Measurements from ENCODE around the gene S100A13. TPM values are rescaled to one million over a fixed set of nuclear protein-coding genes. Genes with fewer than 3 reads are reported as not detected.

S100A13 gene
- total RNA-seq, 1 experiment from 2014 or later = 111 TPM

DNA sequence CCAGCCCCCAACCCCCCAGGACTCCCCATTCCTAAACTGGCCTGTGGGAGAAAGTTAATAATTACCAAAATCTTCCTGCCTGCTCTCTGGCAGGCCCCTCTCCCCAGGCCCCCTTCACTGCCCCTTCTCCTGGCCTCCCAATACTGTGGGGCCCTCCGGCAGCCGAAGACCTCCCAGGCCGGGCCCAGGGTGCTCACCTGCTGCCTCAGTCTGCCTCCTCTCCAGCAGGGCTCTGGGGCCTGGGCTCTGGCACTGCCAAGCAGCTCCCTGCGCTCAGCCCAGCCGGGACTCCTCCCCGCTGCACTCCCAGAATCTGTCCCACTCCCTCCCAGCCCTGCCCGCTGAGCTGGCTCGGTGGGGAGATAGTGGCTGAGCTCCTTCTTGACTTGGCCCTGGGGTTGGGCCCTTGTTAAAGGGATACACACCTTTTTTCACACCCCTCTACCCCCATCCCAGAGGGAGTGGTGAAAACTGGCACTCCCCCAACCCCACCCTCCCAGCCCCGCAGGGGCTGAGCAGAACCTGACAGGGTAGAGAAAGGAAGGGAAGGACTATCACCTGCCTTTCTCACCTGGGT is 14.5 kb downstream of the S100A13 start, which contains the start of gene S100A16:
Gene S100A16 (minus strand): TSS at position 383 of the 577 bp plus-strand sequence. CDS start 4,986 bp downstream, outside the sequence.
- Histone ChIP-seq H3K4me1 (ENCODE audit: control insufficient read depth, insufficient read depth, low read length) (peaks cover 47% of the 10 kb centered on the region), H3K36me3 (ENCODE audit: control insufficient read depth, insufficient read depth, low read length) (no peaks in the 10 kb centered on the region), H3K4me3 (ENCODE audit: low read depth in 2 of 2, low read length in 2 of 2) (peak within 1 kb of the TSS; percentile 52 to 85), H3K27ac (ENCODE audit: low read length) (peak within 1 kb of the TSS; percentile 87), H3K27me3 (ENCODE audit: control insufficient read depth, insufficient read depth, low read length) (no peaks in the 10 kb centered on the region), H3K9me3 (ENCODE audit: control insufficient read depth, insufficient read depth, low read depth, low read length) (no peaks in the 10 kb centered on the region)
- no peak for DNase-seq (ENCODE audit: low read depth, low spot score)
- peak; percentile 71 for ATAC-seq
- CTCF ChIA-PET = interaction anchor here (0.5 to 1.8 kb wide), 3 partner anchors 22 to 69 kb away, joined by 3 to 10 read pairs (median 4); no protein-coding TSS in a partner anchor
- intact Hi-C loops (cut with micrococcal nuclease; ENCODE audit: unreplicated experiment) = no loop called here
- TF ChIP-seq, protein P1, sequence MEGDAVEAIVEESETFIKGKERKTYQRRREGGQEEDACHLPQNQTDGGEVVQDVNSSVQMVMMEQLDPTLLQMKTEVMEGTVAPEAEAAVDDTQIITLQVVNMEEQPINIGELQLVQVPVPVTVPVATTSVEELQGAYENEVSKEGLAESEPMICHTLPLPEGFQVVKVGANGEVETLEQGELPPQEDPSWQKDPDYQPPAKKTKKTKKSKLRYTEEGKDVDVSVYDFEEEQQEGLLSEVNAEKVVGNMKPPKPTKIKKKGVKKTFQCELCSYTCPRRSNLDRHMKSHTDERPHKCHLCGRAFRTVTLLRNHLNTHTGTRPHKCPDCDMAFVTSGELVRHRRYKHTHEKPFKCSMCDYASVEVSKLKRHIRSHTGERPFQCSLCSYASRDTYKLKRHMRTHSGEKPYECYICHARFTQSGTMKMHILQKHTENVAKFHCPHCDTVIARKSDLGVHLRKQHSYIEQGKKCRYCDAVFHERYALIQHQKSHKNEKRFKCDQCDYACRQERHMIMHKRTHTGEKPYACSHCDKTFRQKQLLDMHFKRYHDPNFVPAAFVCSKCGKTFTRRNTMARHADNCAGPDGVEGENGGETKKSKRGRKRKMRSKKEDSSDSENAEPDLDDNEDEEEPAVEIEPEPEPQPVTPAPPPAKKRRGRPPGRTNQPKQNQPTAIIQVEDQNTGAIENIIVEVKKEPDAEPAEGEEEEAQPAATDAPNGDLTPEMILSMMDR (IDR thresholded peaks at IDR 0.05) = no peak
- TF ChIP-seq POLR2AphosphoS5 (IDR thresholded peaks at IDR 0.05; ENCODE audit: low read depth, low read length) (no peak), SIN3A (IDR thresholded peaks at IDR 0.05; ENCODE audit: borderline replicate concordance, insufficient read depth, low read depth, low read length) (no peak)
- BruUV-seq (replicated peaks) = no TSS peak
- in situ Hi-C loops (cut with HindIII; ENCODE audit: low pct_unique_long_range_greater_than_20kb, low sequenced_read_pairs) = loop anchor here (25.0 kb wide), 1 partner anchor 251 kb away; the partner anchor contains the start of gene S100A9
- POLR2A ChIA-PET = interaction anchor here (0.5 to 1.1 kb wide), 5 partner anchors 10 to 210 kb away, joined by 3 to 14 read pairs (median 4); partner anchors contain the start of gene S100A13

DNA sequence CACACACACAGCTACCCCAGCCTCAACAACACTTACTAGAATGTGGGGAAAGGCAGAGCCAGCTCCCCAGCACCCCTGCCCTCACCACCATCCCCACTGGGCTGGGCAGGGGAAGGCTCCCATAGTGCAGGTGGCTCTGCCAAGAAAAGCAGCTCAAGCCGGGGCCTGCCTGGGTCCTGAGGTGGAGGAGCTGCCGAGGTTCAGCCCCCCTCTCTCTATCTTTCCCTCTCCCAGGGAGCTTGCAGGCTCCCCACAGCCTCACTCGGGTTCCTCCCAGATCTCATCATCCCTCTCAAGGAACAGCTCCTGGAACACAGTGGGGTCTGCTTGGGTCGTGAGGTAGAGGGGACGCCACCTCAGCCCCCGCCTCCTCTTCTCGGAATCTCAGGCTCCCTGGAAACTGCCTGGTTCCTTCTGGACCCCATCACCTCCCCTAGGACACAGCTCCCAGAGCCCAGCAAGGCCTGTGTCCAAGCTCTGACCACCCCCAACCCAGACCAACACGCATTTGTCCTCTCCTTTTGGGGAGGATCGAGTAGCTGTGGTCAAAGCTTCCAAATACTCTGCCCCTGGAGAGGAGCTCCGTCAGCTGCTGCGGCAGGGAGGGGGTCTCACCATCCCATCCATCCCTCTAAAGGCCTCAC is 15.1 kb downstream of the S100A13 start:
- intact Hi-C loops (cut with micrococcal nuclease; ENCODE audit: unreplicated experiment) (no loop called here), in situ Hi-C loops (cut with HindIII; ENCODE audit: low pct_unique_long_range_greater_than_20kb, low sequenced_read_pairs) (loop anchor here (25.0 kb wide), 1 partner anchor 250 kb away; the partner anchor contains the start of gene S100A9)
- Histone ChIP-seq H3K36me3 (ENCODE audit: control insufficient read depth, insufficient read depth, low read length) (no peaks in the 10 kb centered on the region), H3K9me3 (ENCODE audit: control insufficient read depth, insufficient read depth, low read depth, low read length) (no peaks in the 10 kb centered on the region), H3K4me1 (ENCODE audit: control insufficient read depth, insufficient read depth, low read length) (peaks cover 47% of the 10 kb centered on the region), H3K27me3 (ENCODE audit: control insufficient read depth, insufficient read depth, low read length) (no peaks in the 10 kb centered on the region), H3K27ac (ENCODE audit: low read length) (peak overlapping the region; percentile 87), H3K4me3 (ENCODE audit: low read depth in 2 of 2, low read length in 2 of 2) (peak overlapping the region; percentile 52 to 85)
- ChIA-PET POLR2A (interaction anchor here (0.5 to 1.1 kb wide), 5 partner anchors 15 to 210 kb away, joined by 3 to 6 read pairs (median 4); partner anchors contain the start of gene S100A13), CTCF (interaction anchor here (0.7 to 1.8 kb wide), 2 partner anchors 40 to 68 kb away, joined by 3 to 10 read pairs; no protein-coding TSS in a partner anchor)
- ATAC-seq (0 out of 2 replicates have a peak, but pooled peaks have one; percentile 0), DNase-seq (ENCODE audit: low read depth, low spot score) (no peak)
- BruUV-seq (replicated peaks) = no TSS peak
- TF ChIP-seq, protein P1 (IDR thresholded peaks at IDR 0.05) = no peak
- TF ChIP-seq, protein P2, sequence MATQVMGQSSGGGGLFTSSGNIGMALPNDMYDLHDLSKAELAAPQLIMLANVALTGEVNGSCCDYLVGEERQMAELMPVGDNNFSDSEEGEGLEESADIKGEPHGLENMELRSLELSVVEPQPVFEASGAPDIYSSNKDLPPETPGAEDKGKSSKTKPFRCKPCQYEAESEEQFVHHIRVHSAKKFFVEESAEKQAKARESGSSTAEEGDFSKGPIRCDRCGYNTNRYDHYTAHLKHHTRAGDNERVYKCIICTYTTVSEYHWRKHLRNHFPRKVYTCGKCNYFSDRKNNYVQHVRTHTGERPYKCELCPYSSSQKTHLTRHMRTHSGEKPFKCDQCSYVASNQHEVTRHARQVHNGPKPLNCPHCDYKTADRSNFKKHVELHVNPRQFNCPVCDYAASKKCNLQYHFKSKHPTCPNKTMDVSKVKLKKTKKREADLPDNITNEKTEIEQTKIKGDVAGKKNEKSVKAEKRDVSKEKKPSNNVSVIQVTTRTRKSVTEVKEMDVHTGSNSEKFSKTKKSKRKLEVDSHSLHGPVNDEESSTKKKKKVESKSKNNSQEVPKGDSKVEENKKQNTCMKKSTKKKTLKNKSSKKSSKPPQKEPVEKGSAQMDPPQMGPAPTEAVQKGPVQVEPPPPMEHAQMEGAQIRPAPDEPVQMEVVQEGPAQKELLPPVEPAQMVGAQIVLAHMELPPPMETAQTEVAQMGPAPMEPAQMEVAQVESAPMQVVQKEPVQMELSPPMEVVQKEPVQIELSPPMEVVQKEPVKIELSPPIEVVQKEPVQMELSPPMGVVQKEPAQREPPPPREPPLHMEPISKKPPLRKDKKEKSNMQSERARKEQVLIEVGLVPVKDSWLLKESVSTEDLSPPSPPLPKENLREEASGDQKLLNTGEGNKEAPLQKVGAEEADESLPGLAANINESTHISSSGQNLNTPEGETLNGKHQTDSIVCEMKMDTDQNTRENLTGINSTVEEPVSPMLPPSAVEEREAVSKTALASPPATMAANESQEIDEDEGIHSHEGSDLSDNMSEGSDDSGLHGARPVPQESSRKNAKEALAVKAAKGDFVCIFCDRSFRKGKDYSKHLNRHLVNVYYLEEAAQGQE (IDR thresholded peaks at IDR 0.05; ENCODE audit: insufficient read depth in 1 of 2, low read depth in 2 of 2, low read length in 1 of 2) = no peak
- TF ChIP-seq TCF7L2 (IDR thresholded peaks at IDR 0.05; ENCODE audit: low read depth, low read length) = no peak
- TF ChIP-seq SIN3A (IDR thresholded peaks at IDR 0.05; ENCODE audit: borderline replicate concordance, insufficient read depth, low read depth, low read length) = no peak
- TF ChIP-seq POLR2AphosphoS5 (IDR thresholded peaks at IDR 0.05; ENCODE audit: low read depth, low read length) = no peak

All from Panc1 (cell line).